Measurements from ENCODE around the gene MYO16.

The MYO16 gene

DNA sequence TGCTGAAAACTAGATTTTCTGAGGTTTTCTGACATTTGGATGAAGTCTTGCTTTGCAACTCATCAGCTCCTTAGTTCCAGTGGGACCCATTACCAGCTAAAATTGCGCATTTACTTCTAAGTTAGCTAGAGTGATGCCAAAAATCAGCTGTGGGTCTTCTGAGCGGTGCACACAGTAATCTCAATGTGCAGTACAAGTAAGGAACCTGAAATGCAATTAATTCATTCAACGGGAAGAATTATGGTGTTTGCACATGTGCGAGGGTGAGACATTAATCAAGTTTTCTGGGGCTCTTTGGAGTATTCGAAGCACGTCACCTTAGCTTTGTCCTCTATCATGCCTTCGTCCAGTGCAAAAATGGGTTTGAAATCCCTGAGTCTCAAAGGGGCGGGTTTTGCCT, 146.2 kb downstream of the MYO16 start:
- H3F3A ChIP-seq (ENCODE audit: control insufficient read depth, insufficient read depth) = no peaks in the 10 kb centered on the region
- no peaks in the 10 kb centered on the region for H3K79me2 ChIP-seq (ENCODE audit: control insufficient read depth, low read length)

GRCh38 chr13:108776650-108777049, 147.2 kb downstream of the MYO16 start:
- Histone ChIP-seq H3K4me2 (ENCODE audit: low read length) (no peak overlapping the region), H3K9me3 (ENCODE audit: control insufficient read depth, insufficient read depth, low read length) (no peaks in the 10 kb centered on the region), H3K9me2 (replicated peaks; ENCODE audit: control insufficient read depth, low read length) (no peaks in the 10 kb centered on the region), H3K79me2 (ENCODE audit: control insufficient read depth, low read length) (no peaks in the 10 kb centered on the region), H3K36me3 (ENCODE audit: control insufficient read depth, low read length) (no peaks in the 10 kb centered on the region), H3K4me1 (ENCODE audit: control insufficient read depth, low read length) (no peaks in the 10 kb centered on the region), H4K20me1 (ENCODE audit: control insufficient read depth, insufficient read depth, low read depth, low read length) (no peaks in the 10 kb centered on the region), H3K27ac (ENCODE audit: low read depth, low read length) (no peak overlapping the region), H3F3A (ENCODE audit: control insufficient read depth, insufficient read depth) (no peaks in the 10 kb centered on the region), H3K27me3 (ENCODE audit: control insufficient read depth, low read length) (no peaks in the 10 kb centered on the region), H3K4me3 (ENCODE audit: low read length) (no peak overlapping the region)
- TF ChIP-seq EZH2phosphoT487 (IDR thresholded peaks at IDR 0.05; ENCODE audit: borderline replicate concordance, low read length) (no peak), CTCF (IDR thresholded peaks at IDR 0.05; ENCODE audit: low read depth, low read length, poor library complexity, severe bottlenecking) (no peak)

More for the DNA sequence above, 146.2 kb downstream of the MYO16 start:
- H4K20me1 ChIP-seq (ENCODE audit: control insufficient read depth, insufficient read depth, low read depth, low read length) = no peaks in the 10 kb centered on the region
- no peaks in the 10 kb centered on the region for H3K36me3 ChIP-seq (ENCODE audit: control insufficient read depth, low read length)
- no peak overlapping the region for H3K4me3 ChIP-seq (ENCODE audit: low read length)
- H3K9me3 ChIP-seq (ENCODE audit: control insufficient read depth, insufficient read depth, low read length) = no peaks in the 10 kb centered on the region
- no peak overlapping the region for H3K4me2 ChIP-seq (ENCODE audit: low read length)
- no peaks in the 10 kb centered on the region for H3K9me2 ChIP-seq (replicated peaks; ENCODE audit: control insufficient read depth, low read length)
- no peak overlapping the region for H3K27ac ChIP-seq (ENCODE audit: low read depth, low read length)
- TF ChIP-seq CTCF (IDR thresholded peaks at IDR 0.05; ENCODE audit: low read depth, low read length, poor library complexity, severe bottlenecking) = no peak
- no peak for TF ChIP-seq EZH2phosphoT487 (IDR thresholded peaks at IDR 0.05; ENCODE audit: borderline replicate concordance, low read length)
- no peaks in the 10 kb centered on the region for H3K4me1 ChIP-seq (ENCODE audit: control insufficient read depth, low read length)
- no peaks in the 10 kb centered on the region for H3K27me3 ChIP-seq (ENCODE audit: control insufficient read depth, low read length)

DNA sequence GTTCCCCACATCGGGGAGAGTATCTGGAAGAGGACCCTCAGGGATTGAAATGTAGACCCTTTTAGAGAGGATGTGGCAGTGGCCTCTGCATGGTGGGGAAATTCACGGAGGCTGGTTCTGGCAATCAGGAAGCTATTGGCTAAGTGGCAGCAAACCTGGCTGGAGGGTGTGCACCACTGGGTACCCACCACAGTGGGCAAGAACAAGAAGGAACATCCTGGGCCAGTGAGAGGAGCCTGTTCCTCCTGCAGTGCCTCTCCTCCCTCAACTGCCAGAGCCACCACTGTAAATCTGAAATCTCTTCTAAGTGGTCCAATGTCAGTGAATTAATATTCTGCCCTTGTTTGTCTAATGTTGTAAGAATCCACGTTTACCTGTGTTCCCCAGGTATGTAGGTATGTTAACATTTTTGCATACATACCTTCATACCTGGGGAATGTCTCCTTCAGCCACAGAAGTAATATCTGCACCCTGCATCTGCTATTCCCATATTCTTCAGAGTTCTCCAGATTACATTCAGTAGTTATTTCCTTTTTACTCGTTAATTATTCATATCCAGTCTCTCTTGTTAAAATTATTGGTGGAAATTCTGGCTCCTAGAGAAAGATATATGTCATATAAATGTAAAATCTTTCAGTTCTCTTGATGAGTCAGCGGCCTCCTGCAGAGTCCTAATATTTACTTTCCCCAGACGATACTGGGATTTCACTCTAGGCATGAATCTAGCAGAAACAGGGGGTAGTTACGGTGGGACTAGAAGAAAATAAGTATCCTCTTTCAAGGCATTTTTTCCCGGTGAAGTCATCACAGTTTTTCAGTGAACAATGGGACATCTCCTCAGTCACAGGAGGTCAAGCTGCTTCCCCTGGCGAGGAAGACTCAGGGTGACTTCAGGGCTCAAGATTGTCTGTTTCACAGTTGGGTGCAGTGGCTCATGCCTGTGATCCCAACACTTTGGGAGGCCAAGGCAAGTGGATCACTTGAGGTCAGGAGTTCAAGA, 148.3 kb downstream of the MYO16 start:
- no peaks in the 10 kb centered on the region for H3K4me1 ChIP-seq (ENCODE audit: control insufficient read depth, low read length)
- no peaks in the 10 kb centered on the region for H3K36me3 ChIP-seq (ENCODE audit: control insufficient read depth, low read length)
- H3K79me2 ChIP-seq (ENCODE audit: control insufficient read depth, low read length) = no peaks in the 10 kb centered on the region
- no peak overlapping the region for H3K4me2 ChIP-seq (ENCODE audit: low read length)
- H3F3A ChIP-seq (ENCODE audit: control insufficient read depth, insufficient read depth) = no peaks in the 10 kb centered on the region
- no peak overlapping the region for H3K4me3 ChIP-seq (ENCODE audit: low read length)
- no peaks in the 10 kb centered on the region for H3K9me2 ChIP-seq (replicated peaks; ENCODE audit: control insufficient read depth, low read length)
- no peaks in the 10 kb centered on the region for H4K20me1 ChIP-seq (ENCODE audit: control insufficient read depth, insufficient read depth, low read depth, low read length)
- H3K27ac ChIP-seq (ENCODE audit: low read depth, low read length) = no peak overlapping the region
- TF ChIP-seq CTCF (IDR thresholded peaks at IDR 0.05; ENCODE audit: low read depth, low read length, poor library complexity, severe bottlenecking) = no peak
- no peak for TF ChIP-seq EZH2phosphoT487 (IDR thresholded peaks at IDR 0.05; ENCODE audit: borderline replicate concordance, low read length)
- no peaks in the 10 kb centered on the region for H3K9me3 ChIP-seq (ENCODE audit: control insufficient read depth, insufficient read depth, low read length)
- no peaks in the 10 kb centered on the region for H3K27me3 ChIP-seq (ENCODE audit: control insufficient read depth, low read length)
